HG02973 (cell line): ENCODE data around the gene C2CD2.

Experiments
- ATAC-seq: cut with Tn5 transposase; IDR thresholded peaks from one replicate; pipeline ENCODE4 v1.9.1; 2021; ENCODE audit warnings: moderate library complexity; ENCODE audit not compliant: unreplicated experiment

Gene C2CD2

GRCh38 chr21:41933313-41934079, 20.3 kb downstream of the C2CD2 start:
- no peak for ATAC-seq

DNA sequence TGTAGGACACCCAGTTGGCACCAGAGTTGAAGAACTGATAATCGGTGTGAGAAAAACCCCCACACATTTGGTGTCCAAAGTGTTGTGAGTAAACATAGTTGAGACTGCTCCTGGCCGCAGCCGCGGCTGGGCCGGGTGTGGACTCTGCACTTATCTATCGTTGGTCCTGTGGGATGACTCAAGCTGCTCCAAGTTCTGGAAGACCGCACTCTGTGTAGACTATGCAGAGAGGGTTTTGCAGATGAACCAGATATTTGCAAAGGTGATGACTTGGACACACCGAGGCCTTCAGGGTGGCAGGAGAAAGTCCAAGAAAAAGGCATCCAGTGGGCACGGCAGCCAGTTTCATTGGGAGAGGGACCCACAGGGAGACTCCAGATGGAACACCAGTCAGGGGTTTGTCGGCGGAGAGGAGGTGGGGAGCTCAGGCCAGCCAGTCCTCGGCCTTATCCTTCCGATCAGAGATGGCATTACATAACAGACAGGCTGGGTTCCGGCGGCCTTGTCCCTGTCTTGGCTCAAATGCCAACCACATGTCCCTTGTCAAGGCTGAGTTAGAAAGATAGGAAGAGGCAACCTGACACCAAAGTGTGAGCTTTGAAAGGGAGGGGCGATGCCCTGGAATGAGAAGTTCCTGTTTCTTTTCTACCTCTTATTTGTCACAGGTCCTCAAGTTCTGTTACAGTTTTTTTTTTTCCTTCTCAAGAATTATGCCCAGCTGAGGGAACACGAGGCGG, 21.1 kb downstream of the C2CD2 start:
- no peak for ATAC-seq

- ATAC-seq = no peak
Measured at GRCh38 chr21:41932191-41932575, 21.6 kb downstream of the C2CD2 start.

GRCh38 chr21:41931041-41931451, 22.8 kb downstream of the C2CD2 start:
- no peak for ATAC-seq

DNA sequence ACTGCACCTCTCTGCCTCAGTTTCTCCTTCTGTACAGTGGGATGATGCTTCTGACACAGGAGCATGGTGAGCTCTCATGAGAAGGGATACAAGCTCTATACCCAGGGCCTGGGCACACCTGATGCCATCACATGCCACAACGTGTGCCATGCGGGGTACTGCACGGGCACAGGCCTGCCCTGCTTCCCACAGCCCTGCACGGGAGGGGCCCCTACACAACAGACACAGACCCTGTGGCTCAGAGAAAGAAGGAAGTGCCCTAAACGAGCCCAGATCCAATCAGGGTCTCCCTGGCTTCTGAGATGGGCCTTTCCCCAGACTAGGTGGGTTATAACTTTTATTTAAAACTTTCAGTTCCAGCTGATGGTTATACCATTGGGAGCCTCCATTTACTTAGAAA, 24.6 kb downstream of the C2CD2 start:
- ATAC-seq = no peak

DNA sequence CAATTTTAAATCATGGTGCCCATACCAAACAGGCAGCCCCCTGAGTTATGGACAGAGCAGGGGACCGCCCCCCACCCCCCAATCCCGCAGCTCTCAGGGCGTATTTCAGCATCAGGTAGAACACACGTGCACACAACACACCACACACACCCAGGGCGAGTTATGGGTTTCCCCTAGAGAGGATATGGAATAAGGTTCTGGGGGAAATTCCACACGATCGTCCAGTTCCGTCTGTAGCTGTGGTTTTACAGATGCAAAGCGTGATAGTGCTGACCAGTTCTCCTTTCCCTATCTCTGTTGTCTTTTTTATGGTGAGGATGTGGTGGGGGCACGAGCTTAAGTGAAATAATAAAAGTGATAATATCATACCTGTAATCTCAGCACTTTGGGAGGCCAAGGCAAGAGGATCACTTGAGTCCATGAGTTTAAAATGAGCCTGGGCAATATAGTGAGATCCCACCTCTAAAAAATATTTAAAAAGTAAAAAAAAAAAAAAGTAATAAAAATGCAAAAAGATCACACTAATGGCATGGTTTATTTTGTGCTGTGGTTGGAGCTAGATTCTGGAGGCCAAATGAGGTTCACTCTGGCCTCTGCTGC, 25.1 kb downstream of the C2CD2 start:
- no peak for ATAC-seq

GRCh38 chr21:41927727-41928409, 25.9 kb downstream of the C2CD2 start:
- ATAC-seq = no peak

DNA sequence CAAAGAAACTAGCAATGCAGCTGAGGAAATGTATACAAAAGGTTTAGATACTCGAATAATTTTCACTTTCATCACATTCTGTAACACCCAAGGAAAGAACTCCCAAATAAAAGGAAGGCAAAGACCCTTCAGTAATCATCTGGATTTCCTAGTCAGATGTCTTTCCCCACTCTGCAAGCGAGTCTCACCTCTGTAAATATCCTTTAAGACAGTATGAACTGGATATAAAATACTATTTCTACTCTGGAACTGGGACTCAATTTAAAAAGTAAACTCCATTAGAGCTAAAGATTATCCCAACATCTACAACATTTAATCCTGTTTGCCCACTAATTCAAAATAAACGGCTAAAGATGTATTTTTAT, 27.0 kb downstream of the C2CD2 start:
- no peak for ATAC-seq

DNA sequence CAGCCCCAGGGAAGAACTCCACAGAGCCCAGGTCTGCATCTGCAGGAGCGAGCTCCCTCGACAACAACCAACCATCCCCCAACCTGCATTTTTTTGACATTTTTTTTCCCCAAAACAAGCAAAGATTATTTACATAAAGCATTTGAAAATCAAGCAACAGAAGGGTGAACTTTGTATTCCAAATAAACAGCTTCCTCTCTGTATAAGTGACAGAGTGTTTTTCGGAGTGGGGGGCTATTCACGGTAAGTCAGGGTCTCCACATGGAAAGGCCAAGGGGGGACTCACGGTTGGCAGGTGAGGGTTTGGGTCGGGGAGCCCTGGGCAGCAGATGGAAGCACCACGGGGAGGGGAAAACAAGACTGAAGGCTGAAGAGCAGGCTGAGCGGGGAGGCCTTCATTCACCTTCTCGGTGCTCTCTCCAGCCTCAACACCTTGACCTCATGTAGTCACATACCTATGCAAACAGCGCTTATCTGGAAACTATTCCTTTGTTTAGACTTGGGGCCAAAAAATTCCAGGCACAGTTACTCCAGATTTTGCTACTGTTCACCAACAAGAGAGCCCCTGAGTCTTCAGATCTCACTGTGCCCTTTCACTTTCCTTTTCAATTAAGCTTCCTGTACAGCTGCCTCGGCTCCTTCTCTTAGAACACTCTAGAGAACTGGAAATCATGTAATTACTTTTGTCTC, 27.6 kb downstream of the C2CD2 start:
- ATAC-seq = no peak

- ATAC-seq = no peak
Measured at GRCh38 chr21:41925767-41926116, 28.1 kb downstream of the C2CD2 start.

GRCh38 chr21:41924368-41924754, 29.5 kb downstream of the C2CD2 start:
- ATAC-seq = no peak

DNA sequence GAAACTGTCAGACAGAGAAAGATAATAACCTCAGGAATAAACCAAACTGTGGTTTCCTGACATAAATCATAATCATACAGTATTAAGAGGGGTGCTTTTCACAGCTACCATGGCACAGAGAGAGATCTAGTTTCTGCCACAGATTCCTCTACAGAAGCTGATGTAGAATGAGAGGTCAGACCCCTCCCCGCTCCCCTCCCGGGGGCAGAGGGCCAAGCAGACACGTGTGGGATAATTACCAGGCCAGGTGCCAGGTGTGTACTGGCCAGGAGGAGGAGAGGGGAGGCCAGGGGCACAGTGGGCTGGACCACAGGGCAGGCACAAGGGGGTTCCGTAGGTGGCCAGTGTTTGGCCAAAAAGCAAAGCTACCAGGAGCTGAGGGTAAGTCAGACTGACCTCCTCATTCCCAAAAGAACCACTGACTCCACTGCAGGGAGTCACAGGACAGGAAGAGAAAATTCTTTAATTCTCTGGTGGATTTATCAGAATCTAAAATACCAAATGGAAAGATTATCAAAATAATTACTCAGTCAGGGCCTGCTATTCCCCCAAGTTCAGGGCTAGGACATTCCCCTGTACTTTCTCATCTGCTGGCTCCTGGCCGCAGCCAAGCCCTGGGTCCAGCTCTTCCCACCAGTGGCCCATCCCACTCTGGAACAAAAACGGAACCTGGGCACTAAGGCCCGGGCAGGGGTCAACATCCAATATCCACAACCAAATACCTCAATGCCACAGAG, 30.0 kb downstream of the C2CD2 start:
- no peak for ATAC-seq

DNA sequence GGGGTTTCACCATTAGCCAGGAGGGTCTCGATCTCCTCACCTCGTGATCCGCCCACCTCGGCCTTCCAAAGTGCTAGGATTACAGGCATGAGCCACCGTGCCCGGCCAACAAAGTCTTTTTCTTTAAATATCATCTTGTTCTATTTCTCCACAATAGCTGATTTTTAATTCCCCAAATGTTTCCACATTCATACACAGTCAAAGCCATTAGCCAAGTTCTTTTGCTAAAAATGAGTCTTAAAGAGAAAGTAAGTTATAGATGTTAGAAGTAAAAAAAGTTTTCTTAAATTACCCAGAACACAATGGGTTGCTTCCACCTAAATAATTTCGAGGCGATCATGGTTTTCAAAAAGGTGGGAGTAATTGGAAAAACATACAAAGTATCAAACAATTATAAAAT, 30.6 kb downstream of the C2CD2 start:
- ATAC-seq = no peak

DNA sequence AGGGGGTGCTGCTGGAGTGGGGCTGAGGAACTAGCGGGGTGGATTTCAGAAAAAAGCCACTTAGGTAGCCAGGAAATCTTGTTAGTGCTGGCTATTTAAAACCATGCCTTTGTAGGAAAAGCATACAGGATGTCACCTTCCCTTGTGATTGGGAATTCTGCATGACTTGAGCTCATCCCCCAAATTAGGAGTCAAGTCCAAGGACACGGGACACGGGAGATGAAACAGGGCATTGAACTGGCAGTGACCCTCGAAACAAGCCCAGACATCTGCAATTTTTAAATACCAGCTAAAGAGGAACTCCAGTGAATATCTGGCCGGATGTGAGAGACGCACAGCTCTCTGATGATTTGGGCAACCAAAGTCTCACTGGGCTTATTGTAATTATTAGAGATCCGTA, 32.8 kb downstream of the C2CD2 start:
- ATAC-seq = no peak

DNA sequence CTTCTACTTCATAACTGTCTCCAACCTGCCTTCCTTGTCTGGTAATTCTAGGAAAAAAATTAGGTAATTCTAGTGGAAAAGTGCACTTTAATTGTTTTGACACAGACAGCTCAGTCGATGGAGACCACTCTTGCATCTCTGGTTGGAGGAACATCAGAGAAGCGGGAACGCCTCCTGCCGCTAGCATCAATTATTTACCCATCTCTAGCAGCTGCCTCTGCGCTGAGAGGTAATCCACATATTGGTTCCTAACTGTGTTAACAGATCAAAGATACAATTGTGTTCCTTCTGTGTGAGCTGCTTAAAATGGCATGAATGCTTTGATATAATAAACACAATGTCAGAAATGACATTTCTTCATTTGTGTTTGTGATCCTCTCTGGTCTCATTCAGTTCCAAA, 33.3 kb downstream of the C2CD2 start:
- no peak for ATAC-seq

DNA sequence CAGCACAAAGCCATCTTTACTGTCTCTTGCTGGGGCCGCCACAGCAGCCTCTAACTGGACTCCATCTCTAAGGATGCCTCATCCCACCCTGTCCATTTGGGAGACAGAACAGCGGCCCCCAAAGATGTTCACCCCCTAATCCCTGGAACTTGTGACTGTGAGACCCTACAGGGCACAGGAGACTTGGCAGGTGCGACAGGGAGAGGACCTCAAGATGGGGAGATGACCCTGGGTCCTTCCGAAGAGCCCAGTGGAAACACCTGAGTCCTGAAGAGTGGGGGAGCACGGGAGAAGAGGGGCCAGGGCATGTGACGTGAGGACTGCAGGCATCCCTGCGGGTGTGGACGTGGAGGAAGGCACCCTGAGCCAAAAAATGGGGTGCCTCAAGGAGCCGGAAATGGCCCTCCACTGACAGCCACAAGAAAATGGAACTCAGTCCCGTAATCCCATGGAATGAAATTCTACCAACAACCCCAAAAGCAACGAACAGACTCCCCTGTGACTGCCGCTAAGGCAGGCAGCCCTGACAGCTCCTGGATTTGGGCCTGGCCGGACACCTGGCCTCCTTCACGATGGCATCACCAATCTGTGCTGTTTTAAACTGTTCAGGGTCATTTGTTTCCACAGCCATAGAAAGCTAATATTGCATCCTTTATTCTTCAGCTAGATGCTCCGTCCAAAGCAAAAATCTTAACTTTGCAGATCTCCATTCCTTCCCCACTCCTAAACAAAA, 34.0 kb downstream of the C2CD2 start:
- ATAC-seq = no peak

DNA sequence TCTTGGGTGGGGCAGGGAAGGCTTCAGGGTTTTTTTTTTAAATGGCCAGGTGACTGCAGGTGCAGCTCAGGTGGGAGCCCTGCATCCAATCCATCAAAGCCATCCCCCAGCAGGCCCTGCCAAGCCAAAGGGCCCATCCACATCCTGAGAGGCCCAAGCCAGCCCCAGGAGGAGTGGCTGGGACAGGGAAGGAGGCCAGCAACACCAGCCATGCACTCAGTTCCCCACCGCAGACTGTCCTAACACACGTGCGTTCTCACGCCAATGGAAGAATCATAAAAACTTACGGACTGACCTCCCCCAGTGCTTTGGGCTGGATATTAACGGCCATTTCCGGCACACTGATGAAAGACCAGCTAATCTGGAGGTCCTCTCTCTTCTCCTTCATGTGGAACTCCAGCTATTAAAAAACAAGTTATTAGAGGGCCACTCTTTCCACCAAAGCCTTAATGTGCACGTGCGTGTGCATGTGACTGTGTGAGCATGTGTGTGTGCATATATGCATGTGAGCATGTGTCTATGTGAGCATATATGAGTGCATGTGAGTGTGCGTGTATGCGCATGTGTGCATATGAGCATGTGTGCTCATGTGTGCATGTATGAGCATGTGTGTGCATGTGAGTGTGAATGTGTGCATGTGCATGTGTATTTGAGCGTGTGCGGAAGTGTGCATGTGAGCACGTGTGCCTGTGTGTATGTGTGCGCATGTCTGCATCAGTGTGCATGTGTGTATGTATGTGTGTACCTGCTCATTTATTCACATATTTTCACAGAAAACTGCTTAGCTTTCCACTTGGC, 35.1 kb downstream of the C2CD2 start:
- no peak for ATAC-seq

DNA sequence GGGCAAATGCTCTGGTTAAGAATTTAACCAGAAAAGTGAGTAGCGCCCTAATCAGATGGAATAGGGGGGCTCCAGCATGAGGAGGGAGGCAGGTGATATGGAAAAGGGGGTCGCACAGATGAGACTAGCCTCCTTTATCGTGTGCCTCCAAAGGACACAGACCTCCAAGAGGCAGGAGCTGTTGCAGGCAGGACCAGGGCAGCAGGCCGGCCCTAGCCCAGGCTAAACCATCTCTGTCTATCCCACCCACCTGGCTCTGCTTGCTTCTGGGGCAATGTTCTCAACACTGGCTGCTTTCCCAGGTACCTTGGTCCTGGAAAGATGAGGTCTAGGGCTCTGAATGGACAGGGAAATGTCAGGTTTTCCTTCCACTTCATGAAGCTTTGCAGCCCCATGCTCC, 36.3 kb downstream of the C2CD2 start:
- no peak for ATAC-seq

- ATAC-seq = no peak
Measured at GRCh38 chr21:41916888-41917433, 36.9 kb downstream of the C2CD2 start.
